ENCODE measurements around the gene ANTKMT.

ANTKMT gene

GRCh38 chr16:695355-696089 lies 25.4 kb upstream of the ANTKMT start:
- Histone ChIP-seq H3K27me3 (replicated peaks) (peaks cover 40% of the 10 kb centered on the region), H3K27ac (no peak overlapping the region), H3K4me3 (ENCODE audit: low read depth, low read length) (no peak overlapping the region), H3K36me3 (replicated peaks) (no peaks in the 10 kb centered on the region)
- TF ChIP-seq CTCF (IDR thresholded peaks at IDR 0.05; ENCODE audit: low read depth, low read length, missing control alignments): no peak
- in situ Hi-C loops (cut with HindIII; ENCODE audit: low pct_ligation_motif_present, low sequenced_read_pairs): no loop called here
- DNase-seq: no peak

DNA sequence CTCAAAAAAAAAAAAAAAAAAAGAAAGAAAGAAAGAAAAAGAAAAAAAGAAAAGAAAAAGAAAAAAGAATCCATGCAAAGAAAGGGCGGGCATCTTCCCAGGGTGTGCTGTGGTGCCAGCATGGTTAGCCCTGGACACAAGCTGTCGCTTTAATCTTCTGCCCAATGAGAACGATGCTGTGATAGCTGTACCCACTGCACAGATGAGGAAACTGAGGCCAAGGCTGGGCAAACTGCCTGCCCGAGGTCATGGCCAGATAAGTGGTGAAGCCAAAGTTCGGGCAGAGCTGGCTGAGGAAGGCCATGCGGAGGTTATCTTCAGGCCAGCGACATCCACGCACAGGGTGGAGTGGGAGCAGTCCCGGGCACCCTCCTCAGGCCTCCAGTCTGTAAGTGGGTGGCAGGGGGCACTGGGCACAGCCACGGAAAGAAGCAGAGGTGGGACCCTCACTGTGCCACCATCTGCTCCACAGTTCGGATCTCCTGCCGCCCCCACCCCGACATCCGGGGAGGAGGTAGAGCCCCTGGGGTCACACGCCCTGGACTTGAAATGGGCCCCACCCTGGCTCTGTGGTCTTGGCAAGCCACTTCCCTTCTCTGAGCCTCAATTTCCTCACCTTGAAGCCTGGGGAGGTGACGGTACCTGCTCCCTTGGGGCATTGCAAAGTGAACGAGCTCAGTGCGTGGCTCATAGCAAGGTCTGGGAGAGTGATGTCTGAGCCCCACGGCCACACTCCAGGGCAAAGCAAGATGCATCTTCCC lies 21.9 kb upstream of the ANTKMT start:
- in situ Hi-C loops (cut with HindIII; ENCODE audit: low pct_ligation_motif_present, low sequenced_read_pairs): no loop called here
- no peak for DNase-seq
- H3K27ac ChIP-seq: no peak overlapping the region
- no peaks in the 10 kb centered on the region for H3K36me3 ChIP-seq (replicated peaks)
- no peak for TF ChIP-seq CTCF (IDR thresholded peaks at IDR 0.05; ENCODE audit: low read depth, low read length, missing control alignments)
- no peak overlapping the region for H3K4me3 ChIP-seq (ENCODE audit: low read depth, low read length)
- H3K27me3 ChIP-seq (replicated peaks): peaks cover 65% of the 10 kb centered on the region

GRCh38 chr16:700684-701584 lies 20.0 kb upstream of the ANTKMT start:
- Histone ChIP-seq H3K27me3 (replicated peaks) (peaks cover 62% of the 10 kb centered on the region), H3K4me3 (ENCODE audit: low read depth, low read length) (no peak overlapping the region), H3K36me3 (replicated peaks) (no peaks in the 10 kb centered on the region), H3K27ac (no peak overlapping the region)
- DNase-seq: no peak
- in situ Hi-C loops (cut with HindIII; ENCODE audit: low pct_ligation_motif_present, low sequenced_read_pairs): loop anchor here (25.0 kb wide), 1 partner anchor 286 kb away; the partner anchor contains the start of gene SOX8
- TF ChIP-seq CTCF (IDR thresholded peaks at IDR 0.05; ENCODE audit: low read depth, low read length, missing control alignments): no peak

- no peak overlapping the region for H3K27ac ChIP-seq
- DNase-seq: no peak
- no peaks in the 10 kb centered on the region for H3K36me3 ChIP-seq (replicated peaks)
- in situ Hi-C loops (cut with HindIII; ENCODE audit: low pct_ligation_motif_present, low sequenced_read_pairs): loop anchor here (25.0 kb wide), 1 partner anchor 285 kb away; the partner anchor contains the start of gene SOX8
- no peak overlapping the region for H3K4me3 ChIP-seq (ENCODE audit: low read depth, low read length)
- TF ChIP-seq CTCF (IDR thresholded peaks at IDR 0.05; ENCODE audit: low read depth, low read length, missing control alignments): no peak
- peaks cover 71% of the 10 kb centered on the region for H3K27me3 ChIP-seq (replicated peaks)
Observed at GRCh38 chr16:702341-702740, 18.6 kb upstream of the ANTKMT start.

DNA sequence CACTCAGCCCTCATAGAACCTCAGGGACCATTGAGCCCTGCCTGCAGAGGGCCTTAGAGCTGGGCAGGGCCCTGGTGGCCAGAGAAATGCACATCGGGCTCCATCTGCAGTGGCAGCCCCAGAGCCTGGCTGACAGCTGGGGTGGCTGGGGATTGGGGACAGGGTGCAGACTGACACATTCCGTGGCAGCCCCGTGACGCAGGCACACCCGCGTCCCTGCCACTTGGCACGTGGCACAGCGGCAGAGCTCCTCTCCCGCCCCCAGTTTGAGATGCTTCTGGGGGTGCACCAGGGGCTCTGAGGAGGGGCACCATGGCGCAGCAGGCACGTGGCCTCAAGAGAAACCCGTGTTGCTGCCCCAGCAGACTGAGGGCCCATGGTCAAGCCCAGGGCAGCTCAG lies 17.5 kb upstream of the ANTKMT start:
- no peak for TF ChIP-seq CTCF (IDR thresholded peaks at IDR 0.05; ENCODE audit: low read depth, low read length, missing control alignments)
- H3K27me3 ChIP-seq (replicated peaks): peaks cover 76% of the 10 kb centered on the region
- no peak overlapping the region for H3K27ac ChIP-seq
- in situ Hi-C loops (cut with HindIII; ENCODE audit: low pct_ligation_motif_present, low sequenced_read_pairs): loop anchor here (25.0 kb wide), 1 partner anchor 284 kb away; the partner anchor contains the start of gene SOX8
- DNase-seq: no peak
- H3K4me3 ChIP-seq (ENCODE audit: low read depth, low read length): no peak overlapping the region
- no peaks in the 10 kb centered on the region for H3K36me3 ChIP-seq (replicated peaks)
